NOMO-1 treated with dmso at 0.1 percent for 144 hours (cell line): Measurements from ENCODE around the gene PLPPR2.
"Not testable (repeated sequence)": the region's sequence is repeated elsewhere in the genome, so short reads cannot be mapped to it uniquely, and the experiment has no call there.

Experiments
- DNase-seq: peaks from one replicate; lab custom pipeline; 2025; ENCODE audit not compliant: unreplicated experiment; lab: John Stamatoyannopoulos, UW

Gene PLPPR2

GRCh38 chr19:11370744-11371143, 15.5 kb downstream of the PLPPR2 start:
- no peak for DNase-seq

DNA sequence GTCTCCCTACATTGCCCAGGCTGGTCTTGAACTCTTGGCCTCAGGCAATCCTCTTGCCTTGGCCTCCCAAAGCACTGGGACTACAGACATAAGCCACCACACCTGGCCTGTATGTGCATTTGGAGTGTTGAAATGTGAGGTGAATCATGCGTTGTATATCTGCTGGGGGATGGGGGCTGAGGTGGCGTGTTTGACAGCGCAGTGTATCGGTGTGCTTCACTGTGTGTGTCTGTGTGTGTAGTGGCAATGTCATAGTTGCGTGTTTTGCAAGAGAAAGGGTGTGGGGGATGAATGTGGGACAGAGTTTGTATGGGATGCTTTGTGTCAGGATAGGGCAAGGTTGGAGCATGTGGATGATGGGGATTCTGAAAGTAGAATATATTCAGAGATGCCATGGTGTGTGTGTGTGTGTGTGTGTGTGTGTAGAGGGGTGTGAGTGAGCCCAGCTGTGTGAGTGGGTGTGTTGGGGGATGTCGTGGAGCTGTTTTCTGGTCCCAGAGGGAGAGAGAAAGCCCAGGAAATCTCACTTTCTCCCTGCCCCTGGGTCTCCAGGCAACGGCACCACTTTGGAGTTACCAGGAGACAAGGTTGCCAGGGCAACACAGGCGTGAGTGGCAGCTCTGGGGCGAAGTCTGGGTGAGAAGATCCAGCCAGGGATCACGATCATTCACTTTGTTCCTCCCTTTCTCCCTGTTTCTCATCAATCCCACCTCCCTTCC, 18.1 kb downstream of the PLPPR2 start:
- no peak for DNase-seq

DNA sequence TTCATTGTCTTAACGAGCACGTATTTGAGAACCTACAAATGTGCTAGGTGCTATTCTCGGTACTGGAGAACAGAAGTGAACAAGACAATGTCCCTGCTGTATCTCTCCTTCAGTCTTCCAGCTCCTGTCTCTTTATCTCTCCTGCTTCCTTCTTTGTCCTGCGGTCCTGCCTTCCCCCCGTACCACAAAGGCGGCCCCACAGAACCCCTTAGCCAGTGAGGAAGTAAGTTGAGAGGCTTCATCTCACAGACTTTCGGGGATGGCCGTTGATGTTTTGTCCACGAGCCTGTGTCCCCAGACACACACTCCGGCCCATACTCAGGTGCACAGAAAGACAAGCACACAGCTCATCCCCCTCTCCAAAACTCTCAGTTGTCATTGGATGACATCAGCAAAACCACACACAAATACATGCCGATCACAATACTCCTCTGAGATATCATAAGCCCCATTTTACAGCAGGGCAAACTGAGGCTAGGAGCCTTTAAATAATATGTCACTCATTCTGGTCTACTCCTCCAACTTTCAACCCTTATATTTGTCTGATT, 18.7 kb downstream of the PLPPR2 start:
- DNase-seq = peak; percentile 34

GRCh38 chr19:11374433-11375142, 19.4 kb downstream of the PLPPR2 start, which contains the start of gene SWSAP1:
SWSAP1 (plus strand) TSS chr19:11374666; CDS start chr19:11374681, 15 bp downstream.
- DNase-seq = peak; percentile 100

DNA sequence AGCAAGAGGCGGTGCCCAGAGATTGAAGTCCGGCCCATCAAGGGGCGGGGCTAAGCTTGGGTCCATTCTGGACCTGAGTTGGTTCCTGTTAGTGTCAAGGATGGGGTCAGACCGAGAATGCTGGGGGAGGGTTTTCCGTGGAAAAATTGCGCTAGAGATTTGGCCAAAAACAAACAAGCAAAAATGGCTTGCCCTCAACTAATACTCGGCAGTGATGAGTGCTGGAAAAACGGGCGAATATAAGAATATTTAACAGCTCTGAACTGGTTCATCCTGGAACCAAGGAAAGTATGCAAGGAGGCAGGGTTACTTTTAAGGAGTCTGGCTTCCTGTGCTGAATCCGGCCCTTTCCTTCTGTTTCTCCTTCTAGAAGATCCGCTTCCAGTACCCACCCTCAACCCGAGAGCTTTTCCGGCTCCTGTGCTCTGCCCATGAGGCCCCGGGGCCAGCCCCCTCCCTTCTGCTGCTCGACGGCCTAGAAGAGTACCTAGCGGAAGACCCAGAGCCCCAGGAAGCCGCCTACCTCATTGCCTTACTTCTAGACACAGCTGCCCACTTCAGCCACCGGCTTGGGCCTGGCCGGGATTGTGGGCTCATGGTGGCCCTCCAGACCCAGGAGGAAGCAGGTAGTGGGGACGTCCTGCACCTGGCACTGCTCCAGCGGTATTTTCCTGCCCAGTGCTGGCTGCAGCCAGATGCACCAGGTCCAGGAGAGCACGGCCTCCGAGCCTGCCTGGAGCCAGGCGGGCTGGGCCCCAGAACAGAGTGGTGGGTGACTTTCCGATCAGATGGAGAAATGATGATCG, 20.1 kb downstream of the PLPPR2 start:
- peak; percentile 51 for DNase-seq

DNA sequence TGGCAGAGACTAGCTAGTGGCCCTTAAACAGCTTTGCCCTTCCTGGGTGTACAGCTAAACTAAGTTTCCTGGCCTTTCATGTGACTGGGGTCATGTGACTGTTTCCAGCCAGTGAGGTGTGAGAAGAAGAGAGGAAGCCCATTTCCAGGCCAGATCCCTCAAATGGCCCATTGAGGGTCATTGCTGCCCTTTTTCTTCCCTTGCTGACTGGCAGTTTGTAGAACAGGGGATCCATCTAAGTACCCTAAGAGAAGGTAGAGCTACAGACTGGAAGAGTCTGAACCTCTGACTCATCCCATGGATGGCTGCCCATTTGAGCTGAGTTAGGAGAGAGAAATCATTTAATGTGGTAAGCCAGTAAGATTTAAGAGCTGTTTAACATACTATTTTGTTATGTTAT, 22.0 kb downstream of the PLPPR2 start:
- DNase-seq = peak; percentile 27

GRCh38 chr19:11377756-11378155, 22.5 kb downstream of the PLPPR2 start:
- no peak for DNase-seq

DNA sequence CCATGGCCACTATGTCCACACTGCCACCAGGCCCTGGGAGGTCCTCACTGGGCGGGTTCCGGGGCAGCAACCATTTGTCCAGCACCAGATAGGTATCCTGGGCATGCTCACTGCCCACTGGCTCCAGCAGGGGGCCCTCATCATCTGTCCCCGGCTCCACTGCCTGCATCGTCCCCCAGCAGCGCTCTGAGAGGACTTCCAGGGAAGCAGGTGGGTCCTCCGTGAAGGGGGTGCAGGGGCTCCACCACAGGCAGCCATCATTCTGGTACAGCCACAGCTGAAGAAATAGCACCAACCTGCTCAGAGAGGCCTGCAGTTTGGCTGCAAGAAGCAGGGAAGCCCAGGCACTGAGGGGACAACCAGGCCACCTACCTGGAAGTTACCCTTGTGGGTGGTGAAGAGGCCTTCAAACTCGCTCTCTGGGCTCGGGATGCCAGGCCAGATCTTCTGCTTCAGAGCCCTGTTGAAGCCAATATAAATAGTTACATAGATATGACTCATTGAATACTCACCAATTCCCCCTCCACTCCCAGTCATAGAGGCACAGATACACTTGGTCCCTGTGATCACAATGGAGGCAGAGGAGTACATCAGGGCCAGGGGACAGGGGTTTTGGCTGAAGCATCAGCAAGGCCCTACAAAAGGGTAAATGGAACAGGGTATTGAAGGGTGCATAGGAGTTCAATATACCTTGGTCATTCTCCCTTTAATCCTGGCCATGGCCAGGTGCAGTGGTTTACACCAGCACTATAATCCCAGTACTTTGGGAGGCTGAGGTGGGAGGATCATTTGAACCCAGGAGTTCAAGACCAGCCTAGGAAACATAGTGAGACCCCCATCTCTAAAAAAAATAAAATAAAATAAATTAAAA, 23.3 kb downstream of the PLPPR2 start:
- no peak for DNase-seq

DNA sequence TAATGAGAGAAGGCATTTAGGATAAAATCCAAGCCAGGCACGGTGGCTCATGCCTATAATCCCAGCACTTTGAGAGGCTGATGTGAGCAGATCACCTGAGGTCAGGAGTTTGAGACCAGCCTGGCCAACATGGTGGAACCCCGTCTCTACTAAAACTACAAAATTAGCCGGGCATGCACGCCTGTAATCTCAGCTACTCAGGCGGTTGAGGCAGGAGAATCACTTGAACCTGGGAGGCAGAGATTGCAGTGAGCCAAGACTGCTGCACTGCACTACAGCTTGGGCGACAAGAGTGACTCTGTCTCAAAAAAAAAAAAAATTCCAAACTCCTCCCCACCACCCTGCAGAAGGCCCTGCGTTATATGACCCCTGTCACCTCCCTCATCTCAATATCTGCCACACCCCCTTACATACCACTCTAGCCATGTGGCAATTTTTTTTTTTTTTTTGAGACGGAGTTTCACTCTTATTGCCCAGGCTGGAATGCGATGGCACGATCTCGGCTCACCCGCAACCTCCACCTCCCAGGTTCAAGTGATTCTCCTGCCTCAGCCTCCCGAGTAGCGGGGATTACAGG, 24.1 kb downstream of the PLPPR2 start:
- not testable (repeated sequence) for DNase-seq

- no peak for DNase-seq
Observed at GRCh38 chr19:11379857-11380350, 24.7 kb downstream of the PLPPR2 start.

DNA sequence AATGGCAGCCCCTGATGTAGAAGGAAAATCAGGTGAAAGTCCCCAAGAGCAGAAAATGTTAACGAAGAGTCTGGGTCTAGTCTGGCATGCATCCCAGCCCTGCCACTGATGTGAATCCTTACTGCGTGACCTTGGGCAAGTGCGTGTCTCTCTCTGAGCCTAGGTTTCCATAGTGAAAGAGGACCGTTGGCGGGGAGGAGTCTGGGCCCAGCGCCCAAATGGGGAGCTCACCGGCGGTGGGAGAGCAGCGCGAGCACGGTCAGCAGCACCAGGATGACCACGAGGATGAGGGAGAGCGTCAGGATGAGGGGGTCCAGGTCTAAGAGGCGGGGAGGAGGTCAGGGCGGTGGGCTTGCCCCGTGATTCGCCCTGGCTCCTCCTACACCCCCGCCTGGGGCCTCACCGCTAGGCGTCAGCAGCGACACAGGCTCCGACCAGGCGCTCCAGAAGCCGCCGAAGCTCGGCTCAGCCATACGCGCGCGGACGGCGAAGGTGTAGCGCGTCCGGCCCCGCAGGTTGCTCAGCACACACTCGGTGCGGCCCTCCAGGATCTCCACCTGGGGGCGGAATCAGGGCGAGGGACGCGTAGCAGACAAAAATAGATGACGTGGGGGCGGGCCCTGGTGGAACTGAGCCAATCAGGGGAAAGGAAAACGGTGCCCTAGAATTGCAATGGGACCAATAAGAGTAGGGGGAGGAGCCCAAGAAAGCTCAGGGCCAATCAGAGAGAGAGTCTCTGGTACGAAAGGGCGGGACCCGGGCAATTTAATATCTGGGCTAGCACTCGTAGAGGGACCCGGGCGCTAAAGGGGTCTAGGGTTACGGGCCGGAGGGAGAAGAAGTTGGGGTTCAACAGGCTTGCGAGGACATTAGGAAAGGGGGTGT, 25.7 kb downstream of the PLPPR2 start:
- DNase-seq = peak; percentile 94

DNA sequence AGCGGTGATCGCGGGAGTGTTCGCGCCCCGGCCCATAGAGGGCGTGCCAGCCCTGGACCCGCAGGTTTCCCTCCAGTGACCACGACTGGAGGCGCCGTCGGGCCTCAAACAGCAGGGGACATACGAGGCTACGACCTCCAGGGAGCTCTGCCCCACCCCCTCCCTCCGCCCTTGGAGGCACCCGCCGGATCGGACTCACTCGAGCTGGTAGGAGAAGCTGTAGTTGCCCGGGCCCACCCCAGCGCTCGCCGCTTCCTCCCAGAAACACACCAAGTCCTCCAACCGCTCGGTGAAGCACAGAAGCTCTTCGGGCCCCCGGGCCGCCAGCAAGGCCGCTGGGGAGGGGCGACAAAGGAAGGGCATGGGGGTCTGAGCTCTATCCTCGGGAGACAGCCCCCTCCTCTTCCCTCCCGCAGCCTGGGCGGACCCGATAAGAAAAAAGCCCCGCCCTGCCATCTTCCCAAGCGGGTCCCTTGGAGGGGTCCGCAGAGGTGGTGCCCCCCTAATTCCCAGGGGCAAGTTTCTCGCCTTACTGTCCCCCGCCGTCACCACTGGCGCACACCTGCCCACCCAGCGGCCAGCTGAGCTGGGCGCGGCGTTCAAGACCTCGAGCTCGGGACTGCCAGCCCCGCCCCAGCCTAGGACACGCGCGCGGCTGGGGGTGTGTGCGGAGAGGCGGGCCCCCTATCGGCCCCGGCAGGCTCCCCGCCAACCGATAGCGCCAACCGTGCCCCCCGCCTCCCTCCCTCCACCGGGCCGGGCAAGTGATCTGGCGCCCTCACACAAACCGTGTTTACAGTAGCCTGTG, 27.9 kb downstream of the PLPPR2 start:
- DNase-seq = peak; percentile 45

DNA sequence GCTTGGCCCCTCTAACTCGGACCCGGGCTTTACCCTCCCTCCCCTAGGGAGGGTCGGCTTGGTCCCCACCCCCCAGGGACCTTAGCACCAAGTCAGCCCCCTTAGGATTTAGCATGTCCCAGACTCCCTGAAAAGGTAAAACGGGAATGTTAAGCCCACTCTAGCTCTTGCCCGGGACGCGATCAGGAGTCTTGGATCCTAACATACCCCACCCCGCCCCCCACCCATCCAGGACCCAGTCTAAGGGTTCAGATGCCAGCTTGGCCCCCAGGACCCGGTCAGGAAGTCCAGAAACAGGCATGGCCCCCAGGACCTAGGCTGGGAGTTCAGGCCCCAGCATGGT, 28.4 kb downstream of the PLPPR2 start:
- no peak for DNase-seq

- DNase-seq = no peak
Observed at GRCh38 chr19:11384778-11385129, 29.5 kb downstream of the PLPPR2 start.

DNA sequence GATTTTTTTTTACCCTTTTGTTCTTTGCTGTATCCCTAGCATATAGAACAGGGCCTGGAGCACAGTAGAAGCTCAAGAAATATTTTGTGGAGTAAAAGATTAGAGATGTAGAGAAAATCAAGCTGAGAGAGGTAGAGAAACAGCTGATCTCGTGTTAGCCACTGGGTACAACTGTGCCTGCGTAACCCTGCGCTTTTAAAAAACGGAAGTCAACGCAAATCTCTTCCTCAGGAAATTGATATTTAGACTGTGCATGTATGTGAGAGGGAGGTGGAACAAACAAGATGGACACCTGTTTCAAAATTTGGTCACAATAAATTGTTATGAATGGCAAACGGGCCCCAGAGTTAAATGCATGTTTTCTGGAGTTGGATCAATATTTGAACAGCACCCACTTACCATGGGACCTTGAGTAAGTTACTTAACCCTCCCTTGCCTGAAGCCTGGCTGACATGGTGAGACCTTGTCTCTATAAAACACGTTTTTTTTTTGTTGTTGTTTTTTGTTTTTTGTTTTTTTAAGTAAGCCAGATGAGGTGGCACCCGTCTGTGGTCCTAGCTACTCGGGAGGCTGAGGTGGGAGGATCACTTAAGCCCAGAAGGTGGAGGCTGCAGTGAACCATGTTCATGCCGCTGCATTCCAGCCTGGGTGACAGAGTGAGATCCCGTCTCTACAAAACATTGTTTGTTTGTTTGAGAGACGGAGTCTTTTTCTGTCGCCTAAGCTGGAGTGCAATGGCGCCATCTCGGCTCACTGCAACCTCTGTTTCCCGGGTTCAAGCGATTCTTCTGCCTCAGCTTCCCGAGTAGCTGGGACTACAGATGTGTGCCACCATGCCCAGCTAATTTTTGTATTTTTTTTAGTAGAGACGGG, 32.2 kb downstream of the PLPPR2 start:
- DNase-seq = peak; percentile 70

DNA sequence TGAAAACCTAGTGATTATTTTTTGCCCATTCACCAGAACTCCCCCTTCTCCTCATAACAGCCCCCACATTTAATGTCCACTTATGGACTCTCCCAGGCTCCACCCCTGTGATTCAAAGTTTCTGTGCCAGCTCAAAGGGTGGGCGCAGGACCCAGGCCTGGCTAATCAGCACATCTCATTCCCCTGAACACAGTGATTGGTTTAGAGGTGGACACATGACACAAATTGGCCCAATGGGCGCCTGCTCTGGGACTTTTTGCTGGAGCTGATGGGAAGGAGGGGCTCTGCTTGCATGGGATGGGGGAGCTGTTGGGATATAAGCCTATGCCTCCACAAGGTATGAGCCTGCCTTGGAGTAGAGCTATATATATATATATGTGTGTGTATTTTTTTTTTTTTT, 35.1 kb downstream of the PLPPR2 start:
- no peak for DNase-seq

- no peak for DNase-seq
Observed at GRCh38 chr19:11390933-11391680, 35.9 kb downstream of the PLPPR2 start.
